Epithelial cell of esophagus (primary cell): ENCODE results near the gene FIBCD1.

ENCODE experiments used
- DNase-seq: peaks from one replicate; pipeline ENCODE4 v3.0.0; 2010; ENCODE audit warnings: low read depth
- H3K4me3 ChIP-seq: 2 replicates; pipeline ENCODE4 v1.5.1; 2011; ENCODE audit warnings: mild to moderate bottlenecking, low read length, control low read depth
- CTCF ChIP-seq: IDR thresholded peaks from 2 replicates; pipeline ENCODE4 v1.5.1; 2011; ENCODE audit warnings: low read depth, mild to moderate bottlenecking, low read length, control low read depth, inconsistent platforms; ENCODE audit not compliant: insufficient read depth; ENCODE audit errors: missing control alignments

Gene FIBCD1

GRCh38 chr9:130893341-130894101 lies 45.5 kb downstream of the FIBCD1 start:
- peak; percentile 56 for DNase-seq
- peak; percentile 23 for TF ChIP-seq CTCF
- no peak overlapping the region for H3K4me3 ChIP-seq

DNA sequence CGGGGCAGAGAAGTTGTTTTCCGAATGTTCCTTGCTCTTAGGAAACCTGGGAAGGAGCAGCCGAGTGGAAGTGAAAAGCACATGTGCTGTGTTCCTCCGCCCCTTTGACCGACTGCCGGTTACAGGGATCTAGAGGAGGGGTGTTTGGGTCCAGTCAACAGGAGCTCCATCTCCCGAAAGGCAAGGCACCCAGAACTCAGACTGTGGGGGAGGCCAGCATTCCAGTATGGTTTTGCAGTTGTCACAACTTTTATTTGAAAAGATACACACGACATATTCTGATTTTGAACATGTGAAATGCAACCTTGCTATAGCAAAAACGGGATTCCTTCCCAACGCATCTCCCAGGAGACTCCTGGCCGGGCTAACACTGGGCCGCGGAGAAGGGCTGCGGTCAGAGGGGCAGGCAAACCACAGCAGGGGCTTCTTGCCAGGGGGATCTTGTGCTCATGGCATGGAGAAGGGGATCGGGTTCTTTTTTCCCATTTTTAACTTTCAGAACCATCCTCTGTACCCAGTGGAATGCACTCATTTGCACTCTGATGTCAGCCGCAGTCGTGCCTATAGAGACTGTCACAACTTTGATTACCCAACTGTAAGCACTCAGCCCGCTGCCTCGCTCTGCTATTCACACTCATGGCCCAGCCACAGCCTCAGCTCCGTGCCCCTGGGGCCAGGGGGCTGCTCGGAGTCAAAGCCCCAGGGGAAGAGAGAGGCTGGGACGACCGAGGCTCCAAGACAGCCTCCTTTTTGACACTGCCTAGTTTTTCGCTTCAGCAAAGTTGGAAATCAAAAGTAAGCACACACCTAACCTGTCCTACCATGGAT lies 46.4 kb downstream of the FIBCD1 start:
- H3K4me3 ChIP-seq: no peak overlapping the region
- no peak for TF ChIP-seq CTCF
- no peak for DNase-seq

- no peak for DNase-seq
- H3K4me3 ChIP-seq: no peak overlapping the region
- no peak for TF ChIP-seq CTCF
Measured at GRCh38 chr9:130891688-130892476, 47.2 kb downstream of the FIBCD1 start.

DNA sequence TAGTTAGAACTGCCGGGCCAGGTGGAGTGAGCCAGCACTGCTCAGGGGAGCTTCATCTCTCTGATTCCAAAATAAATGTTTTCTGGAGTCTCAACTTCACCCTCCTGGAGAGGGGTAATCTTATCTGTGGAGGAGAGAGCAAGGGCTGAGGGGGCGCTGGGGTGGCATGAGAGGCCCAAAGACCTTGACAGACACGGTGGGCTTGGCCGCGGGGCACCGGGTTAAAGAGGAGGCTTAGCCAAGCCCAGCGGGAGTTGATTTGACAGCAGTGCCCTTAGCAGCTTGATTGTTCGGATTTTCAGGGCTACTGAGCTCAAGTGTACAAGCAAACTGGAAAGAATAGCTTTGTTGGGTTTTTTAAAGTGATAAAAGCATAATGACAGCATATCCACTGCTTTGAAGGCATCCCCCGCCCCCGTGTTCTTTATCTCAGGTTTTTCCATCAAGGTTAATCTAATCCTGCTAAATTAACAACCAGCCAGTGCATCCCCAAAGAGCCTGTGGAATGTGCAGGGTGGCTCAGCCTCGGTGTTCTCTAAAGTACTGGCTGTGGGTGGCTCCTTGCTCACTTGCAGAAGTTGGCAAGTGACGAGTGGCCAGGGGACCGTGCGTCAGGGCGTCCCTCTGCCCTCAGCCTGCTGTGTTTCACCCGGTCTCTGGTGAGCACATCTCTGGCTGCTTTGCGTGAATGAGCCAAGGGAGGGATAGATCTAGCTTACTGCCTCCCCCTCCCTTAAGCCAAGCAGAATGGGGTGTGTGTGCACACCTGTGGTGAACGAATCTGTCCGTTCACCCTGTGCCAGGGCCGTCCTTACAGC lies 48.0 kb downstream of the FIBCD1 start:
- H3K4me3 ChIP-seq: no peak overlapping the region
- TF ChIP-seq CTCF: no peak
- no peak for DNase-seq

GRCh38 chr9:130890124-130890523 lies 48.9 kb downstream of the FIBCD1 start:
- H3K4me3 ChIP-seq: no peak overlapping the region
- no peak for DNase-seq
- TF ChIP-seq CTCF: no peak
